ENCODE measurements around the gene ARHGAP25.

DNA sequence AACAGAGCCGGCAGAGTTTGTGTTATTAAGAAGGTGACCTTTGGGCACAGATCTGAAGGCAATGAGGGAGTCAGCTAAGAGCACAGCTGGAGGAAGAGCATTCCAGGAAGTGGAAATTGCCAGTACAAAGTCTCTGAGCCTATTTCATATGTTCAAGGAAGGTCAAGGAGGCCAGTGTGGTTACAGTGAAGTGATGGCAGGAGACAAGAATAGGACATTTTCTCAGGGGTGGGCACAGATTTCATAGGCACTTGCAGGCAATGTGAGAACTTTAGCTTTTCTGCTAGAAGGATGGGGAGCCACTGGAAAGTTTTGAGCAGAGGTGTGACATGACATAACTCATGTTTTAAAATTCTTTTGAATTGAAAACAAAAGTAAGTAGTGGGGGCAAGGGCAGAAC lies 50.3 kb downstream of the ARHGAP25 start:
- TF ChIP-seq, protein P1, sequence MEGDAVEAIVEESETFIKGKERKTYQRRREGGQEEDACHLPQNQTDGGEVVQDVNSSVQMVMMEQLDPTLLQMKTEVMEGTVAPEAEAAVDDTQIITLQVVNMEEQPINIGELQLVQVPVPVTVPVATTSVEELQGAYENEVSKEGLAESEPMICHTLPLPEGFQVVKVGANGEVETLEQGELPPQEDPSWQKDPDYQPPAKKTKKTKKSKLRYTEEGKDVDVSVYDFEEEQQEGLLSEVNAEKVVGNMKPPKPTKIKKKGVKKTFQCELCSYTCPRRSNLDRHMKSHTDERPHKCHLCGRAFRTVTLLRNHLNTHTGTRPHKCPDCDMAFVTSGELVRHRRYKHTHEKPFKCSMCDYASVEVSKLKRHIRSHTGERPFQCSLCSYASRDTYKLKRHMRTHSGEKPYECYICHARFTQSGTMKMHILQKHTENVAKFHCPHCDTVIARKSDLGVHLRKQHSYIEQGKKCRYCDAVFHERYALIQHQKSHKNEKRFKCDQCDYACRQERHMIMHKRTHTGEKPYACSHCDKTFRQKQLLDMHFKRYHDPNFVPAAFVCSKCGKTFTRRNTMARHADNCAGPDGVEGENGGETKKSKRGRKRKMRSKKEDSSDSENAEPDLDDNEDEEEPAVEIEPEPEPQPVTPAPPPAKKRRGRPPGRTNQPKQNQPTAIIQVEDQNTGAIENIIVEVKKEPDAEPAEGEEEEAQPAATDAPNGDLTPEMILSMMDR (conservative IDR thresholded peaks at IDR 0.05; ENCODE audit: low read depth, low read length) = no peak
- no peak for TF ChIP-seq POLR2A (IDR thresholded peaks at IDR 0.05; ENCODE audit: low read depth, low read length)
- no peak for TF ChIP-seq RCOR1 (IDR thresholded peaks at IDR 0.05; ENCODE audit: insufficient replicate concordance, low read length)
- TF ChIP-seq MAFK (IDR thresholded peaks at IDR 0.05; ENCODE audit: low read depth, low read length) = no peak
- TF ChIP-seq RAD21 (IDR thresholded peaks at IDR 0.05; ENCODE audit: low read length) = no peak
- no peak for TF ChIP-seq MXI1 (IDR thresholded peaks at IDR 0.05; ENCODE audit: borderline replicate concordance, low read depth, low read length)
- TF ChIP-seq CHD1 (IDR thresholded peaks at IDR 0.05; ENCODE audit: low read depth, low read length) = no peak
- no peak for TF ChIP-seq CEBPB (IDR thresholded peaks at IDR 0.05; ENCODE audit: low read depth, low read length)
